Left hindlimb (tissue), 1 donor: ENCODE data around the gene IPPK.

Experiments
- DNase-seq: peaks from one replicate; pipeline ENCODE4 v3.0.0-alpha.2; 2018

IPPK gene

DNA sequence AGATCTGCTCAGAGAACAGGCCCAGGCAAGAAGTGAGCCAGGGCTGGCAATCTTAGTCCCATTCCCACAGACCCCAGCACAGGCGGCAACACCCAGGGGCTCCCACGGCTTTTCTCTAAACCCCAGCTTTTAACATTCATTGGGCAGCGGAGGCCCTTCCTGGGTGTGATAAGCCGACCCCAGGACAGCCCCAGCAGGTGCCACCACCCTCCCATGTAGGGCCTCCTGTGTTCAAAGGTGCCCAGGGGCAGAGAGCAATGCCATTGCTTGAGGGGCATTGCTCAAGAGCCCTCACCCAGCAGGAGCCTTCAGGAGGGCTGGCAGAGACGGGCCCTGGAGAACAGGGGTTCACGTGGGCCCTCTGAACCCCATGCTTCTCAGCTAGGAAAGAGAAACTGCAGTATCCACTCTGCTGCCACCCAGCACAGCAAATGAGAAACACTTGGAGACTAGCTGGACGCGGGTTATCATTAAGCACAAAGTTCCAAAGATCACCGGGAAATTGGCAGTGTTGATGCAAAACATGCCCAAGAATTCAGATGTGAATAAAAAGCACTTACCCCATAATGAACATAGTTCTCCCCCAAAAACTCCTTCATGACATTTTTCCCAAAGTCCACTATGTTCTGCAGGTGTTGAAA is 13.9 kb downstream of the IPPK start:
- no peak for DNase-seq

DNA sequence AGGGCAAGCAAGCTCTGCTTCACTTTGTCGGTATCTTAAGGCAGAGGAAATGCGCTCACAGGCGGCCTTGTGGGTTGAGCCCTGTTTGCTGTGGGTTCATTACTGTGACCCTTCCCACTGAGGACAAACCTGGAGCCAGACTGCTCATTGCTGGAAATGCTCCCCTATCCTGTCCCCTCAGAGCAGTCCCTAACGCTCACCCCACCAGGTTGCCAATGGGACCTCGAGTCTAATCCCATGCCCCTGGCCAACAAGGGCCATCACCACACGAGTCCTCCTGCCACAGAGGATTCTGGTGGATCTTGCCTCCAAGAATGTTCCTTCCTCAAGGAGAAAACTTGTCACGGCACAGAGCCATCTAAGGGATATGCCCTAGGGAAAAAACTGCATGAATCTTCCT is 14.6 kb downstream of the IPPK start:
- DNase-seq = no peak

DNA sequence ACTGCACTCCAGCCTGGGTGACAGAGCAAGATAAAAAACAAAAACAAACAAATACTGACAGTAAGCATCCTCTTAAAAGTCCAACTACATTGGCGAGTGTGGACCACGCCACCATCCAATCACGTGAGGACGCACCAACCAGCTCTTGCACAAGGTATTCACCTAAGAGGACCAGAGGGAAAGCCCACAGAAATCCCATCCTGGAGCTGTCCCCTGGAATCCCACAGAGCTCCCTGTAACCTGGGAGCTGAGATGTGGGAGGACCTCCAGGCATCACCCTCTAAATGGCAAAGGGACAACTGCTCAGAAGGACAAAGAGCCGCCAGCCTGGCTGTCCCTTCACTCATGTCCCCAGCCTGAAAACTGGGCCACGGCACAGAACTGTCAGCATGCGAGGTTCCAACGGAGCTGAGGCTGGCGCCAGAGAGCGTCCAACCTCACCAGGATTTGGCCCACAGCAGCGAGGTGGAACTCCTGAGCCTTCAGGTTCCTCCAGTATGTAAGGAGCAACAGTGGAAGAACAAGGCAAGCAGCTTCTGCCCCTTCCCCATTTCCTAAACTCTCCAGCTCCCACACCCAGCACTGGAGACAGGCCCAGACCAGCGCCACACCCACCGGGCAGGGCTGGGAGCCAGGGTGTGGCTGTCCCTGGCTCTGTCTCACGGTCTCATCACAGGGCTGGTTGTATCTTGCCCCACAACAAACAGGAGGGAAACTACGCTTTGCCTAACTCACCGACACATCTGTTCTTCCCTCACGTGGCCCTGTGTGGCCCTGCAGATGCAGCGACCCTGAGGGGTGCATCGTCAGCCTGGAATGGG is 15.2 kb downstream of the IPPK start:
- no peak for DNase-seq

DNA sequence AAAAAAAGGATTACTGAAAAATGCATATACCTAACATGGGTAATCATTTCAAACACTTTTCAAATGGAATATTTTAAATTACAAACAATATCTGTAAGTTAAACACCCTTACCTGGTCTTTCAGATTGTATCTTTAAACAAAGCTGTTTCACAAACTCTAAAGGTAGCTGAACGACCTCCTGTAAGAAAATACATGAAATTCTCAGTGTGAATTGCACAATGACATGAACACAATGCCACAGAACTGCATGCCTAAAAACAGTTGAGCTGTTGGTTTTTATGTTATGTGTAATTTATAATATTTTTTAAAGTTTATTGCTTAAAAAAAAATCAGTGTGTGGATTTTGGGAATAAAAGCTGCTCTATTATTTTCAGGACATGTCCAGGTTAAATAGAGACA is 17.5 kb downstream of the IPPK start:
- no peak for DNase-seq

DNA sequence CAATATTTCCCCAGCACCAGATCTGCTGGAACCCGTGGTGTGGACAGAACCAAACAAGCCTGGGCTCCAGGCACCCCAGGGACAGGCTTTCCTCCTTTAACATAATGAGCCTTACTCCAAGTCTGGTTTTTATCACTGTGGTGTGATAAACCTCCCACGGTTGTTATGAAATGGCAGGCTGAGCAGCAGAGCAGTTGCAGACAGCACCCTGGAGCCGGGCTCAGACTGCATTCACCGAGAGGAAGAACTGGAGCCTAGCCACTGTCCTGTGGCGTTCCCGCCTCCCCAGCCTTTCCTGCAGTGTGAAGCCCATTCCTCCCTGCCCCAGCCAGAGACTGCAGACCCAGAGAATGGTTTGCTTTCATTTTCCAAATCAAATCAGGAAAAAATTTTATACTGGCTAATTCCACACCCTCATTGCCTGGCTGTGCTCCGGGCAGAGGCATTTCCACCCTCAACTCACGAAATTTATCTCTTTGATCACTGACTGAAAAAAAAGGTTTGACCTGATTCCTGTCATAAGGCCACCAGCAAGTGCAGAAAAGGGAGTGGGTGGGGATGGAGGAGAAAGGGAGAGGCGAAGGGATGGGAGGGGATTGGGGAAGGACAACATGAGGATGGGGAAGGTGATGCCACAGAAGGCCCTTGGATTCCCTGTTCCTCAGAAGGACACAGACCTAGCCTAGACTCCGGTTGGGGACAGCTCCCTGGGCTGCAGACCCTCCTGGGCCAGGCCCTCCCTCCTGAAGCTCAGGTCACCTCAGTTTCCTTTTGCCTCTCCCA is 18.9 kb downstream of the IPPK start:
- no peak for DNase-seq

DNA sequence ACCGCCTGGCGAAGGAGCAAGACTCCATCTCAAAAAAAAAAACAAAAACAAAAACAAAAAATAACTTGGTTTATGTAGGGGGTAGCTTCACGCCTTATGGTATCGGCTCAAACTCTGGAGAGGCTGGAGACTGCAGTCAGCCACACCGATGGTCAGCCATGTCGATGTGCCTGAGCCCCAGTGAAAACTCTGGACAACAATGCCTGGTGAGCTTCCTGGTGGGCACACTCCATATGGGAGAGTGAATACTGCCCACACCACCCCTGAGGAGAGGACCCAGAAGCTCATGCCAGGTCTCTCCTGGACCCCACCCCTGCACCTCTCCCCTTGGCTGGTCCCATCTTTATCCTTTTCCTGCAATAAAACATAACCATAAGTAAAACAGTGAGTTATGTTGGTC is 19.6 kb downstream of the IPPK start:
- no peak for DNase-seq

DNA sequence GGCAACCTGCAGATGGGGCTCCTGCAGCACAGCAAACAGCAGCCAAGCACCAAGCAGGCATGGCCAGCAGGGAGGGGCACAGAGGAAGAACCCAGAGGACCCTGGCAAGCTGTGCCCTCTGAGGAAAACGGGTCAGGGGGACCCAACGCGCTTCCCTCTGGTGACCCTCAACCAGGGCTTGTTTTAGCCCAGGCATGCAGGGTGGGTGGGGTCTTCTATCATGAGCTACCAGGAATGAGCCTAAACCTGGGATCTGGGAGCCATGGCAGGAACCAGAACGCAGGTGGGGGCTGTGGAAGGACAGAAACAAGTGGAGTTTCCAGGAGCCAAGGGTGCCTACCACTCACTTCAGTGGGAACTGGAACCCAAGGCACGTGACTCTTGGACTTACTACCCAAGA is 20.9 kb downstream of the IPPK start:
- no peak for DNase-seq

DNA sequence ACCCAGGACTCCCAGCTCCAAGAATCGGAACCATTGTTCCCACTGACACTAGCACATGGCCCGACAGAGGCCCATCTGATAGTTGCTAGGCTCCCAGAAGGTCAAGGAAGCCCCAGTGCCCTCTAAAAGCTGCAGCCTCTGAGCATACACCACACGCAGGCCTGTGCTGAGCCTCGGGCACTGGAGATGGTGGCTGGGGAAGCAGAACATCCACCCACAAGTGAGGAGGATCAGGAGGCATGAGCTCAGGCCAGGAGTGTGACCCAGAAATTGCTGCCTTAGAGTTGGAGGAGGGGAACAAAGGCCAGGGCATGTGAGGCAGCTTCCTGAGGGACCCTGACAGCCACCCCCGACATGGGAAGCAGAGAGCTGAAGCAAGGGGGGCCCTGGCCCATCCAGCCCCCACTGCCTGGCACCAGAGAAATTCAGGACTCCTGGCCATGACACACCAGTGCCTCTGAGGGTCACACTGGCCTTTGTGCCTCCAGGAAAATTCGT is 21.4 kb downstream of the IPPK start:
- DNase-seq = no peak

DNA sequence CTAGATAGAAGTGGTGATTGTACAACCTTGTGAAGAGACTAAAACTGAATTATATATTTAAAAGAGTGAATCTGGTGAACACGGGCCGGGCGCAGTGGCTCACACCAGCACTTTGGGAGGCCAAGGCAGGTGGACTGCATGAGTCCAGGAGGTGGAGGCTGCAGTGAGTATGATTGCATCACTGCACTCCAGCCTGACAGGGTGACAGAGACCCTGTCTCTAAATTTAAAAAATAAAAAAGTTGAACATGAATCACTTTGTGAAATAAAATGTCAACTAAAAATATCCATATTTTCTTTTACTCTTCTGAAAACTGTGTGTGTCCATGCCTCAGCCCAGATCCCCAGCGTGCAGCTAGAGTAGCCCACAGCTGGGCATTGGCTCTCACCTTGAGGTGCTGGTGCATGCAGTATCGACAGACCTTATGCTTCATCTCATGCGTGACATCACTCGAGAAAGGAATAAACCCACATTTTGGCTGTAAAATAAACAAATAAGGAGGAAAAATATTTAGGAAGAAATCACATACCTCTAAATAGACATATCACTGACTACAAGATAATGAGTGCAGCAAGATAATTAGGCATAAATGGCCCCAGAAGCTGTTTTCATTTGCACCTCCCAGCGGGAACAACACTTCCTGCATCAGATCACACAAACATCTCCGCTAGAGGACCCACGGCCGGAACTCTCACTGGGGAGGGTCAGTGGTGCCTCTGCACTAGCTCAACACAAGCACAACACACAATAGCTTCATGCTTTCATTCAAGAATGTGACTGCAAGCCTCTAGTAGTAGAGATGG is 22.1 kb downstream of the IPPK start:
- DNase-seq = no peak

DNA sequence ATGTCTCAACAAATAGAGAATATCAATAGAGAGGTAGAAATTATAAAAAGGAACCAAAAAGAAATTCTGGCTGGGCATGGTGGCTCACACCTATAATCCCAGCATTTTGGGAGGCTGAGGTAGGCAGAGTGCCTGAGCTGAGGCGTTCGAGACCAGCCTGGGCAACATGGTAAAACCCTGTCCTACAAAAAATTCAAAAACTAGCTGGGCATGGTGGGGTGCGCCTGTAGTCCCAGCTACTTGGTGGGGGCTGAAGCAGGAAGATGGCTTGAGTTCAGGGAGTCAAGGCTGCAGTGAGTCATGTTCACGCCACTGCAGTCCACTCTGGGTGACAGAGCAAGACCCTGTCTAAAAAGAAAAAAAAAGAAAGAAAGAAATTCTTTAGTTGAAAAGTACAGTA is 24.9 kb downstream of the IPPK start:
- DNase-seq = no peak

DNA sequence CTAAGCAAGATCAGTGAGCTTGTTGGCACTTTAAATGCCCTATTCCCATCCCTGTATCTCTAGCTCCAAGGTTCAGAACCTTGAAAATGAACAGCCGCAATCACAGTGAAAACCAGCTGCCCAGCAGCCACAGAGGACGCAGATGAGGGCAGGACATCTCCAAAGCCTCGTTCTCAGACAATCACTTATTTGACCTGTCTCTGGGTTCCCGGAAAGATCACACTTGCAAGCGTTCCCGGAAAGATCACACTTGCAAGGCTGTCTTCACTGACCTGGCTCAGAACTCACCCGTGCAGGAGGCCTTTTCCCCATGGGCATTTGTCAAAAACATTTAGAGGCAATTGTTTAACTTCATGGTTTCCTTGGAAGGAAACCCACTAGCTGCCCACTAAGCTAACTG is 25.7 kb downstream of the IPPK start:
- DNase-seq = no peak

DNA sequence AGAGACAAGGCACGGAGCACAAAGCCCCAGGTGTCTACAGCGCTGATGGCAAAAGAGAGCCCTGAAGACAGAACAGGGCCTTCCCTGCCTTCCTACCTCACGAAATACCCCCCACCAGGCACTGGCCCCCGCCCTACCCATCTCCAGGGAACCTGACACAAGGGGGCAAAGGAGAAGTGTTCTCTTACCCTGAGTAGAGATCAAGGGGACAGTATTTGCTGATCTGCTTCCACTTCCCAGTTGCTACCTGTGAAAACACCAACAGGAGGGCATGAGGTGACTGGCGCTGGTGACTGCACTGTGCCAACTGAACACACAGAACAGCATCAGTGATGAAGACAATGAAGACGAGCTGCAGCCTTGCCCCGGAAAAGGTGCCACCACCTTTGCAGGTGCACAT is 27.4 kb downstream of the IPPK start:
- DNase-seq = no peak

DNA sequence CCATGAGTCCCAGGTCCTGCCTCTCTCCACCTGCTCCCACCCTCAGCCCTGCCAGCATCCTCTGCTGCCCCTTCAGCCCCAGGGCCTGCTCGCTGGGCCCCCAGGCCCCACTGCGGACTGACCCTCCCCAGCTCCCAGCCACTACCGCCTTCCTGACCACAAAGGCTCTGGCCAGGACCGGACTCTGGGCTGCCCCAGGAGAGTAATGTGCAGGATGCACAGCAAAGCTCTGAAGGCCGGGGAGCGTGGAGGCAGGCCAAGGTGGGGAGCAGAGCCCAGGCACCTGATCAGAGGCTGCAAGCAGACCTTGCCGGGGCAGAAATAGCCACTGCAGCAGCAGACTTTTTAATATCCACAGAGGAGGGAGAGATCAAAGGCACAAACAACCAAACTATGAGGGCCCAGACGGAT is 27.9 kb downstream of the IPPK start:
- DNase-seq = no peak

DNA sequence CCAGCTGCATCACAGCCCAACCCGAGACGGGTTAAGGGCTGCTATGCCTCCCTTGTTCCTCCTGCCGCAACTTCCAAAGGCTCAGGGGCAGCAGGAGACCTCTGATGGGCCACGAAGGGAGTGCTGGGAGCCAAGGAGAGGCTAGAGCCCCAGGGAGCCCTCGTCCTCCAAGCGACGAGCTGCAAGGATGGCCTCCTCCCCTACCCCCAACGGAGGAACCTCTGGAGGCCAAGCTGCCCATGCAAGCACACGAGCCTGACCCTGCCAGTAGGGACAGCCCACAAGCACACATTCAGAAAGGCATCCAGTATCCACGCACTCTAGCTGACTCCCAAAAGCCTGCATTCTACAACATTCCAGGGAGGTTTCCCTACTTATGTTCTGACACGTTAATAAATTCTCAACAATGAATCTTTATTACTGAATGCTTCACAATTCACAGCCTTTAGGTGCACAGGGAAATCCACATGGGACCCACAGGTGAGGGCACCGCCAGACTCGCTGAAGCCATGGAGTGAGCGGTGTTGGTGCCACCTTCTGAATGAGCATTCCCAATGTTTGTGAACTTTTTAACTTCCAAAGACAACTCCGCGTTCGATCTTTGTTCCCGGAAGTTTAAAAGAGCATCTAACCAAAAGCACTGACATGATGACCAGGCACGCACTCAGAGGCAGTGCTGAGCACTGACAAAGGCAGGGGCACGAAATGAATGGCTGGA is 28.7 kb downstream of the IPPK start:
- no peak for DNase-seq

DNA sequence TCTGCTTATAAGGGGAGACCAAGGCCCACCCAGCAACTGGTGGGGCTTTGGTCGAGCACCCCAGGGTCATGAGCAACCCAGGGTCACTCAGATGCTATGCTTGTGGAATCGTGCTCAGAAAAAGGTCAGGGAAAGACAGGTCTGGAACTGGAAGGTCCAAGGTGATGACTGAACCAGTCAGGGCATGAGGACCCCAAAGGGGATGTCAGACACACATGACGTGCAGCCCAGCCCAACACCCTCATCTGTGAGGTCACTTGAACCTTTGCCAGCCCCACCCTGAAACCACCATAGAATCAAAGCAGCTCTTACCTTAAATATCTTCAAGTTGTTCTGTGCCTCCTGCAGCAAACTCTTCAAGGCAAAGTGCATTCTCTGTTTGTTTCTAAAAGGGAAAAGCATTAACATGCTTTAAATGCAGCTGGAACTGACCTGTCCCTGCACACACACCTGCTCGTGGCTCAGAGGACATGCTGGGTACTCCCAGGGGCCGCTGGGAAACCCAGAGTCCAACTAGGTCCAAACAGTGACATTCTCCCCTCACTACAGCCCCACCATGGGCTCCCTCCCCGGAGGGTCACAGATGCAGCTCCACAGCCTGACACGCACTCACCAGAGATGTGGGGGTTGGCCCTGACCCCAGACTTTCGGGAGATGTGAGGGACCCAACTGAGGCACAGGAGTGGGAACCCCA is 29.4 kb downstream of the IPPK start:
- no peak for DNase-seq

DNA sequence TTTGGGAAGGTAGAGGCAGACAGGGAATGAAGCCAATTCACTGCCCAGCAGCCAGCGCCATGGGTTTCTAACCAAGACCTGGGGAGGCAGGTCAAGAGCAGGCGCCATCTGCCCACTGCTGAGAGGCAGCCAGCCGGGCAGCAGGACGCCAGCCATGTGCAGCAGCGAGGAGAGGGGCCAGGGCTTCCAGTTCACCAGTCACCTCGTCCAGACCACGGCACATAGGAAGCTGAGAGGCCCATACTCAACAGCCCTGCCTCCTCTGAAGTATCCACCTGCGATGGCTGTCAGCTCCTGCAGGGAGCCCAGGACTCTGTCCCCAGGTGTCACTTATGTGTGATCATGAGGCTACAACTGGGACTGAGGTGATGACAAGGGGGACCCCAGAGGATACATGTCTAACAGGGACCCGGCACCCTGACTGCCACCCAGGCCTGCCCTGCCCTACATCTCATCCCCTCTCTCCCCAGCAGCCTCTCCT is 30.1 kb downstream of the IPPK start:
- DNase-seq = no peak

DNA sequence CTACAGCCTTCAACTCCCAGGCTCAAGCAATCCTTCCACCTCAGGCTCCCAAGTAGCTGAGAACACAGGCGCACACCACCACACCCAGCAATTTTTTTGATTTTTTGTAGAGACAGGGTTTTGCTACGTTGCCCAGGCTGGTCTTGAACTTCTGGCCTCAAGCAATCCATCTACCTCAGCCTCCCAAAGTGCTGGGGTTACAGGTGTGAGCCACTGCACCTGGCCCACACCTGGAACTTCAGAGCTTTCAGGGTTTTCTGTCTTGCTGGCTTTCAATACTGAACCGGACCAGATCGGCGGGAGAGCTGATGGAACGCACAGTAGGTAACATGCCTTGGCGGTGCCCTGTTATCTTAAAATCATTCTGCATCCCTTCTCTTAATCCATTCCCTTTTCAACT is 30.8 kb downstream of the IPPK start:
- no peak for DNase-seq

DNA sequence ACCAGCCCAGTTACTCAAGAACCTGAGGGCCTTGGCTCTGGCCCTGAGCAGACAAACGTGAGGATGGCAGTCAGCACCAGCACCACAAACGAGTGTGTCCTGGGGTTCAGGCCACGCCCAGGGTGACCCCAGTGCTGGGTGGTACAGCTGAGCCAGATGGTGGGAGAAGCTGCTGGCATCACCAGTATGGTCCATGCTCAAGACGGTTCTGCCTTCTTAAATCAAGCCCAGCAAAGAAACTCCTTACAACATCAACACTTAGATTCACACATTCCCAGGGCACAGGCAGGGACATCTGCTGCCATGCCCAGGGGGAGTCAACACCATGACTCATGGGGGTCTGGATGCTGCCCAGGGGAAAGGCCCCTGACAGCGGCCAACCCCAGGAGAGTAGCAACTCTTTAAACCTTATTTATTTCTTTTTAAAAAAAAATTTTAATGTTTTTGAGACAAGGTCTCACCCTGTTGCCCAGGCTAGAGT is 31.3 kb downstream of the IPPK start:
- DNase-seq = no peak

DNA sequence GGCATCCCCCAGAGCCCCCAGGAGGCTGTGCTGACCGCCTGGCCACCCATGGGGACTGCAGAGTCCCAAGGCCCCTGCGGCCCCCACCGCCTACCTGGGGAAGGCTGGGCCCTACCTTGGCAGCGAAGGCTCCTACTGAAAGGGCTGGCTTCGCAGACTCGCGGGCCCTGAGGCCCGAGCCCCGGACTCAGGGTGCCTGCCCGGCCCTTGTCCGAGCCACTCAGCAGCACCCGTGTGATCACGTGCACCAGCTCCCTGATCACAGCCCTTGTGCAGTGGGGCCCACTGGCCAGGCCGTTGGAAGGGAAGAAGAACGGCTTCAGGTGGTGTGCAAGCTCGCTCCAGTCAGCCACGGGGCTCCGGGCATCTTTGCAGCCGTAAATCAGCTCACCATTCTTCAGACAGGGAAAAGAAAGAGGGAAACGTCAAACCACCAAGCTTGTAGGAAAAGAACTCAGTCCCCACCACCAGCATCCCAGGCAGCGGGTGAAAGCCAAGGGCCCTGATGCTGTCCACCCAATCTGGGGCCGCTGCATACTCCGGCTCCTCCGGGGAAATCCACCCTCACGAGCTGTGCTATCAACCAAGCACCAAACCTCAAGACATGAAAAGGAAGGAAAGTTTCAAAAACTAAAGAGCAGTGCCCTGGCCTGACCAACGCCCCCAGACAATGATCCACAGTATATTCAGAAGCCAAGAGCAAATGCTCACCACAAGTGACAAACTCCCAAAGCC is 31.9 kb downstream of the IPPK start:
- no peak for DNase-seq

DNA sequence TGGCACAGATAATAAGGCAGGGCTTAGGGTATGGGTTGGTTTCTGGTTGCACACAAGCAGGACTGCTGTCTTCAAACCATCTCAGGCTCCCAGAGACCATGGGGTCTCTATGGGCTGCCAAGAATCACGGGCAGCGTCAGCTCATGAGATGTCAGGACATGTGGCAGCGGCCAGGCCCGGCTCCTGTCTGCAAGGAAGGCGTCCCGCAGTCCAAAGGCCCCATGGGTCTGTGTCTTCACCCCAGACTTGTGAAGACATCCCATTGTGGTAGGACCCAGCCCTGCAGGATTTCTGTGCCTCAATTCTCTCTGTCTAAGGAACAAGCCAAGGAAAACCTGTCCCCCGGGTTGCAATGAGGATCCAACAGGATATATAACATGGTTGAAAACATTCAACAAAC is 32.6 kb downstream of the IPPK start:
- DNase-seq = no peak

DNA sequence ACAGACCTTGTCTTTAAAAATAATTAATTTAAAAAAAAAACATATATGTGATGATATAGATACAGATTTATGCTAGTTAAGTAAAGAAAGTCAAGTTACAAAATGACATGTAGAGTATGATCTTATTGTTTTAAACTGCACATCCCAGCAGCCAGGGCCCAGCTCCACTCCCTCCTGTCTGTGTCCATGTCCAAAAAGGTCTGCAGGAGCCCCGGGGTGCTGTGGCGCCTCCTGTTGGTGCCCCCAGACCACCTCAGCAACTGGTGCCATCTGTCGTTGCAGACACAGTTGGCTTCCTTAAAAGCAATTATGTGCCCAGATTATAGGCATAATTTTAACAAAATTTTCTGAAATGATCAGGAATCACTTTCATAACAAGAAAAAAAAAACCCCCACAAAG is 33.3 kb downstream of the IPPK start:
- DNase-seq = no peak
